Spleen (tissue), 7 donors: ENCODE results near the gene GNPAT.

Source experiments
- POLR2A ChIP-seq, 3 donors: fragments of 450-650 bp; IDR thresholded peaks; one replicate each; pipeline ENCODE4 v1.5.1; 2017; ENCODE audit warnings: antibody characterized with exemption in 3 of 3, mild to moderate bottlenecking in 1 of 3
- POLR2AphosphoS5 ChIP-seq, 3 donors: sonication (generic); formaldehyde crosslinking; IDR thresholded peaks; one replicate each; pipeline ENCODE4 v1.5.1; 2017; ENCODE audit warnings: antibody characterized with exemption in 3 of 3
- TF ChIP-seq, protein P1 (sequence below), 11 experiments: fragments of 200-600 bp in 7 of 11; fragments of 450-650 bp in 4 of 11; sonication (generic) in 4 of 11; IDR thresholded peaks in 8 of 11; conservative IDR thresholded peaks in 3 of 11; 1 replicate in 7 of 11; 2 replicates in 4 of 11; pipeline versions ENCODE4 v1.4.0 to v1.8.0; 2016 to 2021; ENCODE audit warnings: antibody characterized with exemption in 11 of 11, inconsistent platforms in 4 of 11, mild to moderate bottlenecking in 1 of 11
- donor health status: DM: no; HTN: no; CAD: no; lungs with moderate emphysema.
- donor health status: DM: no; HTN: no; CAD: no.
- donor health status: DM: no; HTN: no; CAD: no.

DNA sequence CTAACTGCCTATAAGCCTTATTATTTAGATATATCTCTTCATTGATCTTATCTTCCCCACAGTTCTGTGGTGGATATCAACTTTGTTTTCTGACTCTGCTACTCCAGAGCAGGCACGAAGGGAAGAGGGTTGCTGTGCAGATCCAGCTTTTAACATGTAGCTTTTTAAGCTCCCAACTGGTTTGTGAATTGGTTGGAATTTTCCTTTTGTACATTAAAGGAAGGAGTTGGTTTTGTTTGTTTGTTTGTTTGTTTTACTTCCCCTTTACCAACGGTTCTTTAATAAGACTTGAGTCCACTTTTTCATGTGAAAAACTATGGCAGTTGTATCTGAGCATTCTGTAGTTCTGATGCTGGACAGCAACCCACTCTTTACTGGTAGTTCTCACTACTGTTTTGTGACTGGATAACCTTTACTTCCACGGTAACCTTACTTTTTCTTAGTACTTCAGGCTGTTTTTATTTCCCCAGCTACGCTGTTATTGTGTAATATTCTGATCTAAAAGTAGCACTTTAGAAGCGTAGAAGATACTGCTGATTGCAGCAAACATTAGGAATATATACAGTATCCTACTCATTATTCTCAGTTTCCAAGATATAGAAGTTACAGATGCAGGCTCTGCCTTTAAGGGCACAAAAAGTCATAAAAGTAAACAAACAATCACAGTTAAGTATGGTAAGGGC is 1.6 kb downstream of the GNPAT start:
- TF ChIP-seq POLR2A (IDR thresholded peaks at IDR 0.05) (no peak), POLR2AphosphoS5 (IDR thresholded peaks at IDR 0.05) (no peak)
- TF ChIP-seq, protein P1, sequence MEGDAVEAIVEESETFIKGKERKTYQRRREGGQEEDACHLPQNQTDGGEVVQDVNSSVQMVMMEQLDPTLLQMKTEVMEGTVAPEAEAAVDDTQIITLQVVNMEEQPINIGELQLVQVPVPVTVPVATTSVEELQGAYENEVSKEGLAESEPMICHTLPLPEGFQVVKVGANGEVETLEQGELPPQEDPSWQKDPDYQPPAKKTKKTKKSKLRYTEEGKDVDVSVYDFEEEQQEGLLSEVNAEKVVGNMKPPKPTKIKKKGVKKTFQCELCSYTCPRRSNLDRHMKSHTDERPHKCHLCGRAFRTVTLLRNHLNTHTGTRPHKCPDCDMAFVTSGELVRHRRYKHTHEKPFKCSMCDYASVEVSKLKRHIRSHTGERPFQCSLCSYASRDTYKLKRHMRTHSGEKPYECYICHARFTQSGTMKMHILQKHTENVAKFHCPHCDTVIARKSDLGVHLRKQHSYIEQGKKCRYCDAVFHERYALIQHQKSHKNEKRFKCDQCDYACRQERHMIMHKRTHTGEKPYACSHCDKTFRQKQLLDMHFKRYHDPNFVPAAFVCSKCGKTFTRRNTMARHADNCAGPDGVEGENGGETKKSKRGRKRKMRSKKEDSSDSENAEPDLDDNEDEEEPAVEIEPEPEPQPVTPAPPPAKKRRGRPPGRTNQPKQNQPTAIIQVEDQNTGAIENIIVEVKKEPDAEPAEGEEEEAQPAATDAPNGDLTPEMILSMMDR (IDR thresholded peaks at IDR 0.05 in 8 of 11, conservative IDR thresholded peaks at IDR 0.05 in 3 of 11), result no peak
